ENCODE measurements around the gene CFAP20.

DNA sequence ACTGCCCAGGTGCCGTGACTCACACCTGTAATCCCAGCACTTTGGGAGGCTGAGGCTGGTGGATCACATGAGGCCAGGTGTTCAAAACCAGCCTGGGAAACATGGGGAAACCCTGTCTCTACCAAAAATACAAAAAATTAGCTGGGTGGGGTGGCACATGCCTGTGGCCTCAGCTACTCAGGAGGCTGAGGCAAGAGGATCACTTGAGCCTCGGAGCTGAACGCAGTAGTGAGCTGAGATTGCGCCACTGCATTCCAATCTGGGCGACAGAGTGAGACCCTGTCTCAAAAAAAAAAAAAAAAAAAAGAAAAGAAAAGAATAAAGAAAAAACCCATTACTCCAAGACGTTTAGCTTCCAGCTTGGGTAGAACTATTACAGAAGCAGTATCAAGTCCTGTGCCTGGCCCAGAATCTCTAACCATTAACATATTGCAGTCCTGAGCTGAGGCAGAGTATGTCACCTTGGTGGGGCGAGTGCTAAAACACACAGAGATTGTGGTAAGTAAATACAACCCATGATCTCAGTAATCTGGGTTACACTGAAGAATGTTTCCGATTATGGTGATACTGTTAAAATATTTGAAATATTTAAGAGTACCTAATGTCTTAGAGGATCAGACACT is 23.2 kb upstream of the CFAP20 start:
- TF ChIP-seq POLR2AphosphoS5 (IDR thresholded peaks at IDR 0.05; ENCODE audit: low read depth, low read length) (no peak), POLR2A (IDR thresholded peaks at IDR 0.05; ENCODE audit: low read depth, low read length) (no peak), TAF1 (IDR thresholded peaks at IDR 0.05; ENCODE audit: borderline replicate concordance, low read depth, low read length) (no peak)

Data from GM12892 (cell line).